Endometrium (tissue), 2 donors: ENCODE data around the gene SYT9.

Source experiments
- FAIRE-seq: peaks from 2 replicates; lab custom pipeline; 2012; peaks lifted over from hg19 to GRCh38; lab: Jason Lieb, UNC
- donor health status: control.
- donor health status: control.

SYT9 gene

GRCh38 chr11:7427733-7428132 lies 176.0 kb downstream of the SYT9 start:
- FAIRE-seq = no peak

GRCh38 chr11:7428196-7428595 lies 176.5 kb downstream of the SYT9 start:
- FAIRE-seq = no peak

- no peak for FAIRE-seq
Observed at GRCh38 chr11:7430496-7430895, 178.8 kb downstream of the SYT9 start.

GRCh38 chr11:7435176-7435575 lies 183.5 kb downstream of the SYT9 start:
- no peak for FAIRE-seq

- no peak for FAIRE-seq
Observed at GRCh38 chr11:7436146-7436545, 184.4 kb downstream of the SYT9 start.

- FAIRE-seq = no peak
Observed at GRCh38 chr11:7436657-7437056, 185.0 kb downstream of the SYT9 start.

- FAIRE-seq = no peak
Observed at GRCh38 chr11:7437696-7438095, 186.0 kb downstream of the SYT9 start.

- FAIRE-seq = no peak
Observed at GRCh38 chr11:7439746-7440320, 188.1 kb downstream of the SYT9 start.

GRCh38 chr11:7442588-7443215 lies 191.0 kb downstream of the SYT9 start:
- no peak for FAIRE-seq

- FAIRE-seq = no peak
Observed at GRCh38 chr11:7444091-7444981, 192.6 kb downstream of the SYT9 start.

- FAIRE-seq = no peak
Observed at GRCh38 chr11:7445564-7445963, 193.9 kb downstream of the SYT9 start.

GRCh38 chr11:7448201-7448600 lies 196.5 kb downstream of the SYT9 start:
- no peak for FAIRE-seq

- no peak for FAIRE-seq
Observed at GRCh38 chr11:7449211-7449840, 197.6 kb downstream of the SYT9 start.

GRCh38 chr11:7449841-7450214 lies 198.1 kb downstream of the SYT9 start:
- no peak for FAIRE-seq

- no peak for FAIRE-seq
Observed at GRCh38 chr11:7450836-7451235, 199.1 kb downstream of the SYT9 start.

- no peak for FAIRE-seq
Observed at GRCh38 chr11:7451520-7451919, 199.8 kb downstream of the SYT9 start.

- no peak for FAIRE-seq
Observed at GRCh38 chr11:7451952-7452494, 200.3 kb downstream of the SYT9 start.

GRCh38 chr11:7454854-7455253 lies 203.2 kb downstream of the SYT9 start:
- FAIRE-seq = no peak

- no peak for FAIRE-seq
Observed at GRCh38 chr11:7457211-7457610, 205.5 kb downstream of the SYT9 start.

- no peak for FAIRE-seq
Observed at GRCh38 chr11:7462706-7463105, 211.0 kb downstream of the SYT9 start.

GRCh38 chr11:7467652-7468051 lies 215.9 kb downstream of the SYT9 start:
- no peak for FAIRE-seq

- no peak for FAIRE-seq
Observed at GRCh38 chr11:7469351-7469865, 217.7 kb downstream of the SYT9 start.
